Endothelial cell of umbilical vein (primary cell): ENCODE measurements around the gene DISP2. TPM values are rescaled to one million over a fixed set of nuclear protein-coding genes. Genes with fewer than 3 reads are reported as not detected.

Source experiments
- BruUV-seq: library from RNA; stranded (reverse); fragments of 400-500 nt; replicated peaks from 2 replicates; lab custom pipeline; 2021; lab: Mats Ljungman, UMichigan
- CTCF ChIA-PET: fragments of 300-600, 350-600 bp; sonication (Branson Sonifier 250); formaldehyde crosslinking; loops from one replicate; lab custom pipeline; 2021; ENCODE audit warnings: antibody characterized with exemption, inconsistent platforms; lab: Charles Lee
- POLR2A ChIA-PET: fragments of 300-600, 350-600 bp; sonication (Branson Sonifier 250); formaldehyde crosslinking; loops from one replicate; lab custom pipeline; 2021; ENCODE audit warnings: antibody characterized with exemption, inconsistent platforms; lab: Charles Lee
- DNase-seq: peaks from one replicate; pipeline ENCODE4 v3.0.0-alpha.2; 2011; ENCODE audit warnings: low read depth, low spot score
- FAIRE-seq: peaks from 2 replicates; lab custom pipeline; 2011; peaks lifted over from hg19 to GRCh38; lab: Jason Lieb, UNC
- H2AFZ ChIP-seq: 2 replicates; pipeline ENCODE4 v1.6.0; 2012; ENCODE audit warnings: low read depth, low read length, control low read depth, inconsistent platforms
- H3K27ac ChIP-seq: 2 replicates; pipeline ENCODE4 v1.5.1; 2011; ENCODE audit warnings: low read depth, mild to moderate bottlenecking, control low read depth, low read length, moderate library complexity; ENCODE audit not compliant: insufficient read depth
- H3K27me3 ChIP-seq, 2 experiments: 2 replicates each; pipeline versions ENCODE4 v1.6.0 to v1.6.1; 2011; ENCODE audit warnings: low read length in 2 of 2, mixed read lengths in 1 of 2; ENCODE audit not compliant: control insufficient read depth in 2 of 2, insufficient read depth in 2 of 2
- H3K36me3 ChIP-seq, 2 experiments: 2 replicates in 1 of 2; 3 replicates in 1 of 2; pipeline ENCODE4 v1.5.1; 2011; ENCODE audit warnings: low read length in 2 of 2, mild to moderate bottlenecking in 1 of 2, moderate library complexity in 1 of 2; ENCODE audit not compliant: control insufficient read depth in 2 of 2, insufficient read depth in 2 of 2; ENCODE audit errors: extremely low read depth in 1 of 2
- H3K4me1 ChIP-seq: 3 replicates; pipeline ENCODE4 v1.5.1; 2011; ENCODE audit warnings: mild to moderate bottlenecking, low read length; ENCODE audit not compliant: control insufficient read depth, insufficient read depth; ENCODE audit errors: extremely low read depth
- H3K4me2 ChIP-seq: 2 replicates; pipeline ENCODE4 v1.6.1; 2011; ENCODE audit warnings: low read length, control low read depth, mixed read lengths; ENCODE audit not compliant: insufficient read depth
- H3K4me3 ChIP-seq, 3 experiments: fragments of 200-600 bp in 1 of 3; sonication (generic), shearing (Covaris generic) in 1 of 3; replicated peaks in 1 of 3; 2 replicates each; pipeline ENCODE4 v1.5.1; 2011 to 2016; ENCODE audit warnings: control low read depth in 3 of 3, low read length in 3 of 3, mild to moderate bottlenecking in 2 of 3, inconsistent platforms in 1 of 3, low read depth in 1 of 3, moderate library complexity in 1 of 3; ENCODE audit not compliant: insufficient read depth in 1 of 3
- H3K79me2 ChIP-seq: 2 replicates; pipeline ENCODE4 v1.6.0; 2012; ENCODE audit warnings: low read length, inconsistent platforms; ENCODE audit not compliant: control insufficient read depth, insufficient read depth
- H3K9ac ChIP-seq: replicated peaks from 2 replicates; pipeline ENCODE3; 2011; ENCODE audit warnings: low read length, control low read depth; ENCODE audit not compliant: insufficient read depth; ENCODE audit errors: extremely low read depth
- H3K9me1 ChIP-seq: replicated peaks from 3 replicates; pipeline ENCODE4 v1.6.0; 2011; ENCODE audit warnings: mild to moderate bottlenecking, low read length; ENCODE audit not compliant: control insufficient read depth, insufficient read depth; ENCODE audit errors: extremely low read depth
- H3K9me3 ChIP-seq: replicated peaks from 2 replicates; pipeline ENCODE4 v1.5.1; 2012; ENCODE audit warnings: low read length, inconsistent platforms; ENCODE audit not compliant: control insufficient read depth, insufficient read depth
- H4K20me1 ChIP-seq: replicated peaks from 2 replicates; pipeline ENCODE3; 2011; ENCODE audit warnings: mild to moderate bottlenecking, low read length; ENCODE audit not compliant: control insufficient read depth, insufficient read depth; ENCODE audit errors: extremely low read depth
- CTCF ChIP-seq, 2 donors: IDR thresholded peaks; 1 replicate in 1 of 2; 2 replicates in 1 of 2; pipeline ENCODE4 v1.5.1; 2011; ENCODE audit warnings: low read length in 2 of 2, mild to moderate bottlenecking in 2 of 2, moderate library complexity in 2 of 2, control low read depth in 1 of 2, inconsistent platforms in 1 of 2, low read depth in 1 of 2; ENCODE audit not compliant: insufficient read depth in 1 of 2; ENCODE audit errors: extremely low read depth in 1 of 2
- EZH2 ChIP-seq: IDR thresholded peaks from 2 replicates; pipeline ENCODE4 v1.6.1; 2012; ENCODE audit warnings: borderline replicate concordance, low read depth, mild to moderate bottlenecking, moderate library complexity, low read length, inconsistent platforms; ENCODE audit not compliant: severe bottlenecking
- FOS ChIP-seq: IDR thresholded peaks from 2 replicates; pipeline ENCODE4 v1.6.1; 2011; ENCODE audit warnings: mild to moderate bottlenecking, low read length, moderate library complexity, borderline replicate concordance; ENCODE audit not compliant: insufficient read depth
- GATA2 ChIP-seq: IDR thresholded peaks from 2 replicates; pipeline ENCODE4 v1.7.0; 2011; ENCODE audit warnings: low read depth, mild to moderate bottlenecking, moderate library complexity, mixed read lengths, low read length; ENCODE audit not compliant: insufficient read length, insufficient read depth
- MAX ChIP-seq: IDR thresholded peaks from 2 replicates; pipeline ENCODE4 v1.6.1; 2011; ENCODE audit not compliant: insufficient read depth, insufficient read length
- MYC ChIP-seq: IDR thresholded peaks from one replicate; pipeline ENCODE4 v1.6.1; 2011; ENCODE audit warnings: mild to moderate bottlenecking, low read depth, low read length
- POLR2A ChIP-seq: IDR thresholded peaks from 2 replicates; pipeline ENCODE4 v1.6.1; 2012; ENCODE audit warnings: low read depth, mild to moderate bottlenecking, control low read depth, low read length
- POLR2AphosphoS5 ChIP-seq: IDR thresholded peaks from 2 replicates; pipeline ENCODE4 v1.6.1; 2012; ENCODE audit warnings: low read depth, mild to moderate bottlenecking, control low read depth, low read length, moderate library complexity; ENCODE audit not compliant: insufficient read depth
- dilution Hi-C: fragments of 300-500 bp; cut with MboI; formaldehyde crosslinking; loops from one replicate; pipeline ENCODE4 v1.15.0; 2019; ENCODE audit warnings: low sequenced_read_pairs; ENCODE audit not compliant: extremely low pct_ligation_motif_present
- intact Hi-C: fragments of 100-400 bp; cut with micrococcal nuclease; formaldehyde crosslinking; loops from one replicate; pipeline ENCODE4 v1.10.0; 2022
- polyA plus RNA-seq, 4 experiments: library from polyadenylated mRNA; depleted of rRNA in 3 of 4; stranded (reverse) in 3 of 4; unstranded in 1 of 4; fragments of >200 nt; gene quantifications; 2 replicates each; pipeline versions ENCODE4 v1.2.1 to v1.2.3, GENCODE V29; 2011 to 2012; ENCODE audit warnings: missing spikeins in 1 of 4
- total RNA-seq: library from RNA; stranded (reverse); gene quantifications from 2 replicates; pipeline ENCODE4 v1.2.3, GENCODE V29; 2021

Gene DISP2
- total and polyA plus RNA-seq, 2 donors (not counting 3 experiments of a cell fraction or from before 2014, with no cell fraction given), result 0.10 to 1.2 TPM

- no peaks in the 10 kb centered on the region for H3K36me3 ChIP-seq
- H3K4me2 ChIP-seq, result no peak overlapping the region
- H3K4me1 ChIP-seq, result peaks cover 13% of the 10 kb centered on the region
- H3K9ac ChIP-seq, result no peak overlapping the region
- H3K4me3 ChIP-seq, result no peak overlapping the region
- DNase-seq (no peak), FAIRE-seq (no peak)
- TF ChIP-seq POLR2A (no peak), MYC (no peak), CTCF (IDR thresholded peaks at IDR 0.05; ENCODE audit: extremely low read depth in 1 of 2, insufficient read depth in 1 of 2, low read depth in 1 of 2, low read length in 2 of 2) (no peak)
- H3K27ac ChIP-seq, result no peak overlapping the region
- no peaks in the 10 kb centered on the region for H3K27me3 ChIP-seq
- H2AFZ ChIP-seq, result no peak overlapping the region
- BruUV-seq, result no TSS peak
- no peaks in the 10 kb centered on the region for H3K9me1 ChIP-seq
- dilution Hi-C loops, result no loop called here
- H3K9me3 ChIP-seq, result no peaks in the 10 kb centered on the region
- POLR2A ChIA-PET, result no interaction called here
- intact Hi-C loops, result no loop called here
- CTCF ChIA-PET, result no interaction called here
- H4K20me1 ChIP-seq, result no peaks in the 10 kb centered on the region
- H3K79me2 ChIP-seq, result no peaks in the 10 kb centered on the region
Measured at GRCh38 chr15:40377606-40378005, 19.6 kb downstream of the DISP2 start.

GRCh38 chr15:40379374-40379773, 21.4 kb downstream of the DISP2 start:
- H3K4me1 ChIP-seq, result peaks cover 15% of the 10 kb centered on the region
- POLR2A ChIA-PET, result no interaction called here
- dilution Hi-C loops (no loop called here), intact Hi-C loops (no loop called here)
- TF ChIP-seq EZH2 (no peak), FOS (no peak), MYC (no peak), POLR2A (no peak), MAX (no peak), GATA2 (no peak), CTCF (IDR thresholded peaks at IDR 0.05; ENCODE audit: extremely low read depth in 1 of 2, insufficient read depth in 1 of 2, low read depth in 1 of 2, low read length in 2 of 2) (no peak), POLR2AphosphoS5 (no peak)
- H3K27me3 ChIP-seq, result no peaks in the 10 kb centered on the region
- H3K9me1 ChIP-seq, result no peaks in the 10 kb centered on the region
- CTCF ChIA-PET, result interaction anchor here (1.7 kb wide), 1 partner anchor 56 kb away, joined by 5 read pairs; the partner anchor contains the start of gene INAFM2
- no peaks in the 10 kb centered on the region for H3K36me3 ChIP-seq
- FAIRE-seq (no peak), DNase-seq (no peak)
- H3K4me3 ChIP-seq, result no peak overlapping the region
- H3K9ac ChIP-seq, result no peak overlapping the region
- H3K79me2 ChIP-seq, result peaks cover 15% of the 10 kb centered on the region
- no peak overlapping the region for H3K27ac ChIP-seq
- H4K20me1 ChIP-seq, result no peaks in the 10 kb centered on the region
- no peak overlapping the region for H3K4me2 ChIP-seq
- no peaks in the 10 kb centered on the region for H3K9me3 ChIP-seq
- no TSS peak for BruUV-seq
- H2AFZ ChIP-seq, result peak overlapping the region; percentile 77
